SK-N-SH treated with all-trans-retinoic acid at 6 μM for 48 hours (cell line): ENCODE measurements around the gene DOK4.

ENCODE experiments used
- ATAC-seq: fragments of 200-7000 bp; cut with Tn5 transposase; 3 replicates; pipeline ENCODE4 v1.9.1; 2020; ENCODE audit warnings: mild to moderate bottlenecking, moderate library complexity
- ARNTL ChIP-seq: fragments of 450-650 bp; formaldehyde crosslinking; IDR thresholded peaks from 2 replicates; pipeline ENCODE4 v1.5.0; 2020; ENCODE audit warnings: low read depth, mild to moderate bottlenecking, moderate library complexity, borderline replicate concordance
- BACH2 ChIP-seq: fragments of 250-450 bp; sonication (Bioruptor Pico); IDR thresholded peaks from 2 replicates; pipeline ENCODE4 v1.9.0; 2021; ENCODE audit warnings: mild to moderate bottlenecking, borderline replicate concordance
- CSDC2 ChIP-seq: fragments of 250-450 bp; sonication (Bioruptor Pico); IDR thresholded peaks from 2 replicates; pipeline ENCODE4 v1.5.0; 2020; ENCODE audit warnings: mild to moderate bottlenecking, moderate library complexity
- ESRRG ChIP-seq: fragments of 250-450 bp; sonication (Bioruptor Pico); IDR thresholded peaks from 2 replicates; pipeline ENCODE4 v1.6.1; 2021; ENCODE audit warnings: mild to moderate bottlenecking
- GLIS3 ChIP-seq: fragments of 250-450 bp; sonication (Bioruptor Pico); IDR thresholded peaks from 2 replicates; pipeline ENCODE4 v1.5.0; 2020; ENCODE audit warnings: mild to moderate bottlenecking, moderate library complexity
- ISL1 ChIP-seq: fragments of 250-450 bp; sonication (Bioruptor Pico); IDR thresholded peaks from 2 replicates; pipeline ENCODE4 v2.1.2; 2022; ENCODE audit warnings: mild to moderate bottlenecking, moderate library complexity
- PPARA ChIP-seq: fragments of 250-450 bp; sonication (Bioruptor Pico); IDR thresholded peaks from 2 replicates; pipeline ENCODE4 v1.5.0; 2020; ENCODE audit warnings: mild to moderate bottlenecking, borderline replicate concordance
- RARB ChIP-seq: fragments of 250-450 bp; sonication (Bioruptor Pico); IDR thresholded peaks from 2 replicates; pipeline ENCODE4 v1.8.0; 2021; ENCODE audit warnings: mild to moderate bottlenecking, moderate library complexity
- SNAI2 ChIP-seq: fragments of 250-450 bp; sonication (Bioruptor Pico); IDR thresholded peaks from 2 replicates; pipeline ENCODE4 v1.5.0; 2020; ENCODE audit warnings: mild to moderate bottlenecking, moderate library complexity
- TCF4 ChIP-seq: fragments of 250-450 bp; sonication (Bioruptor Pico); IDR thresholded peaks from 2 replicates; pipeline ENCODE4 v1.8.0; 2021; ENCODE audit warnings: mild to moderate bottlenecking, moderate library complexity, borderline replicate concordance
- TOX ChIP-seq: fragments of 250-450 bp; sonication (Bioruptor Pico); IDR thresholded peaks from 2 replicates; pipeline ENCODE4 v1.8.0; 2021; ENCODE audit warnings: mild to moderate bottlenecking, moderate library complexity, borderline replicate concordance
- ZC3H10 ChIP-seq: fragments of 250-450 bp; sonication (Bioruptor Pico); IDR thresholded peaks from 2 replicates; pipeline ENCODE4 v1.5.1; 2021; ENCODE audit warnings: mild to moderate bottlenecking, moderate library complexity
- ZFP3 ChIP-seq: fragments of 250-450 bp; sonication (Bioruptor Pico); IDR thresholded peaks from 2 replicates; pipeline ENCODE4 v1.5.0; 2020; ENCODE audit warnings: mild to moderate bottlenecking, moderate library complexity
- ZFP30 ChIP-seq: fragments of 450-650 bp; formaldehyde crosslinking; IDR thresholded peaks from 2 replicates; pipeline ENCODE4 v1.5.0; 2022; ENCODE audit warnings: mild to moderate bottlenecking, moderate library complexity
- ZNF565 ChIP-seq: fragments of 450-650 bp; formaldehyde crosslinking; conservative IDR thresholded peaks from 2 replicates; pipeline ENCODE4 v1.5.0; 2020; ENCODE audit warnings: low read depth, mild to moderate bottlenecking, moderate library complexity
- ZNF70 ChIP-seq: fragments of 450-650 bp; formaldehyde crosslinking; IDR thresholded peaks from 2 replicates; pipeline ENCODE4 v1.5.0; 2020; ENCODE audit warnings: mild to moderate bottlenecking, moderate library complexity
- ZNF8 ChIP-seq: fragments of 450-650 bp; formaldehyde crosslinking; IDR thresholded peaks from 2 replicates; pipeline ENCODE4 v1.5.0; 2020; ENCODE audit warnings: mild to moderate bottlenecking, moderate library complexity
- TF ChIP-seq, protein P1 (sequence below): fragments of 250-450 bp; sonication (Bioruptor Pico); IDR thresholded peaks from 2 replicates; pipeline ENCODE4 v1.5.1; 2021; ENCODE audit warnings: mild to moderate bottlenecking, moderate library complexity
- TF ChIP-seq, protein P2 (sequence below): fragments of 250-450 bp; sonication (Bioruptor Pico); IDR thresholded peaks from 2 replicates; pipeline ENCODE4 v1.5.1; 2020; ENCODE audit warnings: low read depth, mild to moderate bottlenecking, moderate library complexity
- TF ChIP-seq, protein P3 (sequence below): fragments of 250-450 bp; sonication (Bioruptor Pico); IDR thresholded peaks from 2 replicates; pipeline ENCODE4 v1.8.0; 2020; ENCODE audit warnings: mild to moderate bottlenecking, moderate library complexity, borderline replicate concordance
- TF ChIP-seq, protein P4 (sequence below): fragments of 250-450 bp; sonication (Bioruptor Pico); IDR thresholded peaks from 2 replicates; pipeline ENCODE4 v1.8.0; 2021; ENCODE audit warnings: low read depth, mild to moderate bottlenecking, moderate library complexity, borderline replicate concordance

The DOK4 gene

GRCh38 chr16:57476546-57477410 is 9.5 kb downstream of the DOK4 start (continued):
- TF ChIP-seq, protein P1, sequence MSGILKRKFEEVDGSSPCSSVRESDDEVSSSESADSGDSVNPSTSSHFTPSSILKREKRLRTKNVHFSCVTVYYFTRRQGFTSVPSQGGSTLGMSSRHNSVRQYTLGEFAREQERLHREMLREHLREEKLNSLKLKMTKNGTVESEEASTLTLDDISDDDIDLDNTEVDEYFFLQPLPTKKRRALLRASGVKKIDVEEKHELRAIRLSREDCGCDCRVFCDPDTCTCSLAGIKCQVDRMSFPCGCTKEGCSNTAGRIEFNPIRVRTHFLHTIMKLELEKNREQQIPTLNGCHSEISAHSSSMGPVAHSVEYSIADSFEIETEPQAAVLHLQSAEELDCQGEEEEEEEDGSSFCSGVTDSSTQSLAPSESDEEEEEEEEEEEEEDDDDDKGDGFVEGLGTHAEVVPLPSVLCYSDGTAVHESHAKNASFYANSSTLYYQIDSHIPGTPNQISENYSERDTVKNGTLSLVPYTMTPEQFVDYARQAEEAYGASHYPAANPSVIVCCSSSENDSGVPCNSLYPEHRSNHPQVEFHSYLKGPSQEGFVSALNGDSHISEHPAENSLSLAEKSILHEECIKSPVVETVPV (CRISPR knock-in tag), result no peak
- no peak for TF ChIP-seq SNAI2 (CRISPR knock-in tag)
- no peak for TF ChIP-seq TOX (CRISPR knock-in tag)

GRCh38 chr16:57475711-57476339 is 10.5 kb downstream of the DOK4 start:
- ATAC-seq, result peak; percentile 60
- TF ChIP-seq ZNF8 (CRISPR knock-in tag) (no peak), TCF4 (CRISPR knock-in tag) (no peak), ISL1 (CRISPR knock-in tag) (no peak), ZNF70 (CRISPR knock-in tag) (no peak), ZC3H10 (CRISPR knock-in tag) (no peak), ZFP30 (CRISPR knock-in tag) (no peak), ARNTL (CRISPR knock-in tag) (no peak), SNAI2 (CRISPR knock-in tag) (no peak), BACH2 (CRISPR knock-in tag) (no peak), ESRRG (CRISPR knock-in tag) (no peak), ZFP3 (CRISPR knock-in tag) (no peak), RARB (CRISPR knock-in tag) (no peak), CSDC2 (CRISPR knock-in tag) (no peak), TOX (CRISPR knock-in tag) (no peak), GLIS3 (no peak), ZNF565 (CRISPR knock-in tag) (no peak)
- TF ChIP-seq, protein P2, sequence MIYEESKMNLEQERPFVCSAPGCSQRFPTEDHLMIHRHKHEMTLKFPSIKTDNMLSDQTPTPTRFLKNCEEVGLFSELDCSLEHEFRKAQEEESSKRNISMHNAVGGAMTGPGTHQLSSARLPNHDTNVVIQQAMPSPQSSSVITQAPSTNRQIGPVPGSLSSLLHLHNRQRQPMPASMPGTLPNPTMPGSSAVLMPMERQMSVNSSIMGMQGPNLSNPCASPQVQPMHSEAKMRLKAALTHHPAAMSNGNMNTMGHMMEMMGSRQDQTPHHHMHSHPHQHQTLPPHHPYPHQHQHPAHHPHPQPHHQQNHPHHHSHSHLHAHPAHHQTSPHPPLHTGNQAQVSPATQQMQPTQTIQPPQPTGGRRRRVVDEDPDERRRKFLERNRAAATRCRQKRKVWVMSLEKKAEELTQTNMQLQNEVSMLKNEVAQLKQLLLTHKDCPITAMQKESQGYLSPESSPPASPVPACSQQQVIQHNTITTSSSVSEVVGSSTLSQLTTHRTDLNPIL (CRISPR knock-in tag), result no peak
- TF ChIP-seq, protein P3, sequence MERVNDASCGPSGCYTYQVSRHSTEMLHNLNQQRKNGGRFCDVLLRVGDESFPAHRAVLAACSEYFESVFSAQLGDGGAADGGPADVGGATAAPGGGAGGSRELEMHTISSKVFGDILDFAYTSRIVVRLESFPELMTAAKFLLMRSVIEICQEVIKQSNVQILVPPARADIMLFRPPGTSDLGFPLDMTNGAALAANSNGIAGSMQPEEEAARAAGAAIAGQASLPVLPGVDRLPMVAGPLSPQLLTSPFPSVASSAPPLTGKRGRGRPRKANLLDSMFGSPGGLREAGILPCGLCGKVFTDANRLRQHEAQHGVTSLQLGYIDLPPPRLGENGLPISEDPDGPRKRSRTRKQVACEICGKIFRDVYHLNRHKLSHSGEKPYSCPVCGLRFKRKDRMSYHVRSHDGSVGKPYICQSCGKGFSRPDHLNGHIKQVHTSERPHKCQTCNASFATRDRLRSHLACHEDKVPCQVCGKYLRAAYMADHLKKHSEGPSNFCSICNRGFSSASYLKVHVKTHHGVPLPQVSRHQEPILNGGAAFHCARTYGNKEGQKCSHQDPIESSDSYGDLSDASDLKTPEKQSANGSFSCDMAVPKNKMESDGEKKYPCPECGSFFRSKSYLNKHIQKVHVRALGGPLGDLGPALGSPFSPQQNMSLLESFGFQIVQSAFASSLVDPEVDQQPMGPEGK (CRISPR knock-in tag), result no peak
- TF ChIP-seq, protein P1 (CRISPR knock-in tag), result no peak

GRCh38 chr16:57474671-57475661 is 11.3 kb downstream of the DOK4 start:
- ATAC-seq, result no peak
- TF ChIP-seq ZC3H10 (CRISPR knock-in tag) (no peak), SNAI2 (CRISPR knock-in tag) (no peak), TCF4 (CRISPR knock-in tag) (no peak), BACH2 (CRISPR knock-in tag) (no peak), ARNTL (CRISPR knock-in tag) (no peak), CSDC2 (CRISPR knock-in tag) (no peak), GLIS3 (no peak), PPARA (no peak), ZFP30 (CRISPR knock-in tag) (no peak), ZFP3 (CRISPR knock-in tag) (no peak), ZNF565 (CRISPR knock-in tag) (no peak), ZNF70 (CRISPR knock-in tag) (no peak), ZNF8 (CRISPR knock-in tag) (no peak)
- TF ChIP-seq, protein P1 (CRISPR knock-in tag), result no peak
- TF ChIP-seq, protein P4, sequence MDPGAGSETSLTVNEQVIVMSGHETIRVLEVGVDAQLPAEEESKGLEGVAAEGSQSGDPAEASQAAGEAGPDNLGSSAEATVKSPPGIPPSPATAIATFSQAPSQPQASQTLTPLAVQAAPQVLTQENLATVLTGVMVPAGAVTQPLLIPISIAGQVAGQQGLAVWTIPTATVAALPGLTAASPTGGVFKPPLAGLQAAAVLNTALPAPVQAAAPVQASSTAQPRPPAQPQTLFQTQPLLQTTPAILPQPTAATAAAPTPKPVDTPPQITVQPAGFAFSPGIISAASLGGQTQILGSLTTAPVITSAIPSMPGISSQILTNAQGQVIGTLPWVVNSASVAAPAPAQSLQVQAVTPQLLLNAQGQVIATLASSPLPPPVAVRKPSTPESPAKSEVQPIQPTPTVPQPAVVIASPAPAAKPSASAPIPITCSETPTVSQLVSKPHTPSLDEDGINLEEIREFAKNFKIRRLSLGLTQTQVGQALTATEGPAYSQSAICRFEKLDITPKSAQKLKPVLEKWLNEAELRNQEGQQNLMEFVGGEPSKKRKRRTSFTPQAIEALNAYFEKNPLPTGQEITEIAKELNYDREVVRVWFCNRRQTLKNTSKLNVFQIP, result no peak
